Adrenal gland (tissue), 12 donors: ENCODE results near the gene FPGS. TPM values are rescaled to one million over a fixed set of nuclear protein-coding genes. Genes with fewer than 3 reads are reported as not detected.

Experiments used
- DNase-seq, 7 donors: peaks; one replicate each; pipeline ENCODE4 v3.0.0-alpha.2; 2019 to 2020
- H3K27ac ChIP-seq, 5 donors: fragments of 200-600 bp; sonication (generic) in 4 of 5; 1 replicate in 3 of 5; 2 replicates in 2 of 5; pipeline versions ENCODE4 v1.5.1 to v1.8.0; 2016 to 2020; ENCODE audit warnings: mild to moderate bottlenecking in 1 of 5
- H3K27me3 ChIP-seq: fragments of 200-600 bp; 2 replicates; pipeline ENCODE4 v1.8.0; 2021
- H3K36me3 ChIP-seq, 2 donors: fragments of 200-600 bp; replicated peaks in 1 of 2; 1 replicate in 1 of 2; 2 replicates in 1 of 2; pipeline versions ENCODE4 v1.5.1 to v1.8.0; 2018 to 2022
- H3K4me1 ChIP-seq, 2 donors: fragments of 200-600 bp; replicated peaks in 1 of 2; 1 replicate in 1 of 2; 2 replicates in 1 of 2; pipeline versions ENCODE4 v1.5.1 to v1.8.0; 2018 to 2021
- H3K4me3 ChIP-seq, 4 donors: fragments of 200-600 bp; sonication (generic) in 3 of 4; one replicate each; pipeline ENCODE4 v1.5.1; 2016 to 2018
- H3K9me3 ChIP-seq, 3 donors: fragments of 200-600 bp; sonication (generic) in 1 of 3; replicated peaks in 1 of 3; 1 replicate in 2 of 3; 2 replicates in 1 of 3; pipeline versions ENCODE4 v1.5.1 to v1.8.0; 2016 to 2021
- POLR2A ChIP-seq, 2 donors: fragments of 450-650 bp; IDR thresholded peaks; one replicate each; pipeline ENCODE4 v1.6.1; 2017; ENCODE audit warnings: antibody characterized with exemption in 2 of 2, mild to moderate bottlenecking in 2 of 2, moderate library complexity in 1 of 2
- WGBS, 4 donors: extraction: QIAGEN DNeasy Blood & Tissue Kit in 2 of 4; methylation state at CpG; one replicate each; pipeline versions ENCODE4 v1.1.5 to v1.1.7; 2013 to 2017; 5-methylcytosine and 5-hydroxymethylcytosine counted together
- intact Hi-C, 2 donors: fragments of 100-400 bp; cut with DNase I; formaldehyde crosslinking; loops; one replicate each; pipeline versions ENCODE4 v1.14.1 to v1.15.0; 2022 to 2023
- polyA plus RNA-seq, 3 donors: library from polyadenylated mRNA; stranded (reverse); fragments of 200-250 nt in 2 of 3; fragments of 350-450 nt in 1 of 3; fragmentation: Illumina TruSeq in 1 of 3; extraction: RNeasy Lipid Tissue Mini Kit (QIAGEN cat#74804) in 1 of 3; gene quantifications; one replicate each; pipeline ENCODE4 v1.2.3, GENCODE V29; 2013 to 2014
- total RNA-seq, 9 donors: library from RNA; depleted of rRNA in 4 of 9; stranded (reverse); fragments of >200 nt in 4 of 9; fragments of 120-200 nt in 1 of 9; fragmentation: NEBNext Ultra II Directional in 1 of 9; extraction: Animal tissue kit (Norgen Biotek cat#: 25700) in 1 of 9; gene quantifications; one replicate each; pipeline versions ENCODE4 v1.1.0 to v1.2.4, GENCODE V29; 2013 to 2023
- TF ChIP-seq, protein P1 (sequence below), 6 experiments: fragments of 450-650 bp in 4 of 6; fragments of 200-600 bp in 2 of 6; sonication (generic) in 1 of 6; IDR thresholded peaks; 1 replicate in 5 of 6; 2 replicates in 1 of 6; pipeline versions ENCODE4 v1.5.1 to v1.8.0; 2016 to 2021; ENCODE audit warnings: antibody characterized with exemption in 6 of 6, mild to moderate bottlenecking in 2 of 6, moderate library complexity in 1 of 6
- donor health status: healthy with polysubstance abuse.
- donor health status: Bipolar disorder and iron deficiency.
- donor health status: DM: yes; HTN: yes; CAD: no.
- donor health status: DM: no; HTN: no; CAD: no.
- donor health status: DM: no; HTN: no; CAD: no.
- donor health status: DM: yes; HTN: yes; CAD: no.

The FPGS gene
- total and polyA plus RNA-seq, 12 donors = 31.1 to 359 (median 120) TPM

DNA sequence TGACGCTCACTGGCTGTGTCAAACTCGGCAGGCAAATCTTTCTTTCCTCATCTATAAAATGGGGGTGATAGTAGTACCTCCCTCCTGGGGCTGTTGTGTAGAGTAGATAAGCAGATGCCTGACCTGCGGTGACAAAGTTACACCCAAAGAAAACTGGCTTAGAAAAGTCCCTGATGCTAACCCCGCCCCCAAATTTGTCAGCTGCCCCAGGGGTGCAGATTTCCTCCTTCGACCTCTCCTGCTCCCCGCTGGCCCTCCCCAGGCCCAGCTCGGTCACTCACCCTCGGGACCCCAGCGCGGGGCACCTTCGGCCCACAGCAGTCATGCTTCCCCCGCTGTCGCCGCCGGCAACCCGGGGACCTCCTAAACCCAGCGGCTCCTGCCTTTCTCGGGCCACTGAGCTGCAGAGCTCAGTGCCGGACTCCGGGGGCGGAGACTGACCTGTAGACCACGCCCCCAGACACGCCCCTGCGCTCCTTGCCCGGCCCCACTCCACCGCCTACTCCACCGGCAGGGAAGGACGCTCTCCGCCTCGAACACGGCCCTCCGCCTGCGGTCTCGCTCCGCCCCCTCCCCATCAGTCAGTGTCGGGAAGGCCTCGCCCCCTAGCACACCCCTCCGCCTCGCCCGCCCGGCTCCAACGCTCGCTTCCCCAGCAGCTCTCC lies 31.6 kb upstream of the FPGS start:
- Histone ChIP-seq H3K4me3 (peak overlapping the region in 2 of 4 donors; percentile 7 to 49), H3K27me3 (no peaks in the 10 kb centered on the region), H3K36me3 (no peaks in the 10 kb centered on the region), H3K27ac (peak overlapping the region in 2 of 5 donors; percentile 27), H3K4me1 (peaks cover 5 to 15% of the 10 kb centered on the region in 2 donors), H3K9me3 (no peaks in the 10 kb centered on the region)
- TF ChIP-seq POLR2A (IDR thresholded peaks at IDR 0.05) = peak; percentile 29 to 52
- TF ChIP-seq, protein P1, sequence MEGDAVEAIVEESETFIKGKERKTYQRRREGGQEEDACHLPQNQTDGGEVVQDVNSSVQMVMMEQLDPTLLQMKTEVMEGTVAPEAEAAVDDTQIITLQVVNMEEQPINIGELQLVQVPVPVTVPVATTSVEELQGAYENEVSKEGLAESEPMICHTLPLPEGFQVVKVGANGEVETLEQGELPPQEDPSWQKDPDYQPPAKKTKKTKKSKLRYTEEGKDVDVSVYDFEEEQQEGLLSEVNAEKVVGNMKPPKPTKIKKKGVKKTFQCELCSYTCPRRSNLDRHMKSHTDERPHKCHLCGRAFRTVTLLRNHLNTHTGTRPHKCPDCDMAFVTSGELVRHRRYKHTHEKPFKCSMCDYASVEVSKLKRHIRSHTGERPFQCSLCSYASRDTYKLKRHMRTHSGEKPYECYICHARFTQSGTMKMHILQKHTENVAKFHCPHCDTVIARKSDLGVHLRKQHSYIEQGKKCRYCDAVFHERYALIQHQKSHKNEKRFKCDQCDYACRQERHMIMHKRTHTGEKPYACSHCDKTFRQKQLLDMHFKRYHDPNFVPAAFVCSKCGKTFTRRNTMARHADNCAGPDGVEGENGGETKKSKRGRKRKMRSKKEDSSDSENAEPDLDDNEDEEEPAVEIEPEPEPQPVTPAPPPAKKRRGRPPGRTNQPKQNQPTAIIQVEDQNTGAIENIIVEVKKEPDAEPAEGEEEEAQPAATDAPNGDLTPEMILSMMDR (IDR thresholded peaks at IDR 0.05) = no peak
- DNase-seq = peak; percentile 99 to 100 (median 99)
- WGBS, 4 donors = 1 to 23% (median 4%) methylated on average over 5 to 43 of the region's 43 CpGs
- intact Hi-C loops = no loop called here

DNA sequence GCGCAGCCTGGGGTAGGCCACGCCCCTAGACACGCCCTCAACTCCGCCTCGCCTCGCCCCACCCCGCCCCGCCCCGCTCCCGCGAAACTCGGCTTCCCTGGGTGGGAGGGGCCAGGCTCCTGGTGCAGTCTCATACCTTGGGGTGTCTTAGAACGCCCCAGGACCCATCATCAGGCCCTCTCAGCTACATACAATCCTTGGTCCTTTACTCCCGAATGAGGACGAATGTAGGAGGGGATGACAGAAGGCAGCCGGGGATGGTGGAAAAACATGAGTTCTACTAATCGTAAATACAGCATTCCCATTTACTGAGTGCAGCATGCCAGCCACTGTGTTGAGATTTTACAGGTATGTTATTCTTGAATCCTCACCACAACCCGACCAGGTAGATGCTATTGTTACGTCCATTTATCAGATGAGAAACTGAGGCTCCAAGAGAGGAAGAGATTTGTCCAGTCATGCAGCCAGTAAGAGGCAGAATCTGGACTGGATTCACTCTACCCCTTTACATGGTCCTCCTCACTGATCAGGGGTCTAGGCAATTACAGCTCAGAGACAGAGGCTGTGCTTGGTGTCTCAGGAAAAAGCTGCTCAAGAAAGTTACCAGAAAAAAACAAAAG lies 31.0 kb upstream of the FPGS start:
- peak overlapping the region in 1 of 5 donors; percentile 27 for H3K27ac ChIP-seq
- no peak overlapping the region for H3K4me3 ChIP-seq
- no peaks in the 10 kb centered on the region for H3K9me3 ChIP-seq
- peaks cover 5 to 15% of the 10 kb centered on the region in 2 donors for H3K4me1 ChIP-seq
- no peak for TF ChIP-seq POLR2A (IDR thresholded peaks at IDR 0.05)
- TF ChIP-seq, protein P1 (IDR thresholded peaks at IDR 0.05) = no peak
- H3K27me3 ChIP-seq = no peaks in the 10 kb centered on the region
- 4 to 16% (median 6%) methylated on average over 6 to 19 of the region's 19 CpGs for WGBS, 4 donors
- DNase-seq = no peak
- H3K36me3 ChIP-seq = no peaks in the 10 kb centered on the region
- intact Hi-C loops = no loop called here

DNA sequence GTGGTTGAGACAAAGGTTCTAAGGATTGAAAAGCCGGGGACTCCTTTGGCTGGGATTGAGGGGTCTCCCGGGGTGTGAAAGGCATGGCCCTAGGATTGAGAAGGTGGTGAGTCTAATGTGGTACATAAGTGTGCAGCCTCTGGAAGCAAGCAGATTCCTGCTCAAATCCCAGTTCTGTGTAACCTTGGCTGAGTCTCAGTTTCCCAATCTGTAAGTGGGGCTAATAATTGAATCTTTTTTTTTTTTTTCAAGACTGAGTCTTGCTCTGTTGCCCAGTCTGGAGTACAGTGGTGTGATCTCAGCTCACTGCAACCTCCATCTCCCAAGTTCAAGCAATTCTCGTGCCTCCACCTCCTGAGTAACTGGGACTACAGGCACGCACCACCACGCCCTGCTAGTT lies 30.1 kb upstream of the FPGS start:
- no peak for TF ChIP-seq POLR2A (IDR thresholded peaks at IDR 0.05)
- TF ChIP-seq, protein P1 (IDR thresholded peaks at IDR 0.05) = no peak
- no peaks in the 10 kb centered on the region for H3K27me3 ChIP-seq
- H3K9me3 ChIP-seq = no peaks in the 10 kb centered on the region
- intact Hi-C loops = no loop called here
- H3K4me1 ChIP-seq = peaks cover 5 to 8% of the 10 kb centered on the region in 2 donors
- H3K4me3 ChIP-seq = no peak overlapping the region
- DNase-seq = no peak
- 92 to 96% (median 94%) methylated on average over 5 of the region's 5 CpGs for WGBS, 4 donors
- no peak overlapping the region for H3K27ac ChIP-seq
- no peaks in the 10 kb centered on the region for H3K36me3 ChIP-seq

DNA sequence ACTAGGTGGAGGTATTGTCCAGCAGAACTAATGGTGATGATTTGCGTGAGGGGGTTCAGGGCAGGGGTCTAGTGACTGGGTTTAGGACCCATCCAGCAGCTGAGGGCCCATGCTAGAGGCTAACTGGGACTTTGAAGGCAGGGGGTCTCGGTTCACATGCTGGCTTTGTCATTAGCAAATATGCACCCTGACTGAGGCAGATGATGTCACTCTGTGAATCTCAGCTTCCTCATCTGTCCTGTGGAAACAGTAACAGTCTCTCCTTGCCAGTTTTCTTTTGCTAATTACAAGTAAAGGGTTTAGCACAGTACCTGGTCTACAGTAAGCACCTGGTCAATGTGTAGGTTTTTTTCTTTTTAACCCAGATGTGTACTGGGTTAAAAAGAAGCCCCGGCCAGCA lies 29.4 kb upstream of the FPGS start:
- DNase-seq = no peak
- TF ChIP-seq, protein P1 (IDR thresholded peaks at IDR 0.05) = no peak
- TF ChIP-seq POLR2A (IDR thresholded peaks at IDR 0.05) = no peak
- Histone ChIP-seq H3K27me3 (no peaks in the 10 kb centered on the region), H3K9me3 (no peaks in the 10 kb centered on the region), H3K4me3 (no peak overlapping the region), H3K36me3 (no peaks in the 10 kb centered on the region), H3K4me1 (peaks cover 5 to 8% of the 10 kb centered on the region in 2 donors), H3K27ac (no peak overlapping the region)
- WGBS, 4 donors = 82 to 89% (median 83%) methylated on average over 3 of the region's 3 CpGs
- intact Hi-C loops = no loop called here
